BE2C (cell line): ENCODE results near the gene TMCO2.
A peak's percentile ranks its signal among the peaks of the same experiment; 100 is the strongest.

Experiments
- DNase-seq: peaks from one replicate; pipeline ENCODE4 v3.0.0-alpha.2; 2020
- H3K27me3 ChIP-seq: fragments of 250-450 bp; sonication (Bioruptor Pico); 2 replicates; pipeline ENCODE4 v1.5.1; 2020; ENCODE audit warnings: mild to moderate bottlenecking
- H3K36me3 ChIP-seq: fragments of 250-450 bp; sonication (Bioruptor Pico); 2 replicates; pipeline ENCODE4 v1.5.1; 2020; ENCODE audit warnings: mild to moderate bottlenecking
- H3K4me1 ChIP-seq: fragments of 250-450 bp; sonication (Bioruptor Pico); 2 replicates; pipeline ENCODE4 v1.5.1; 2020
- H3K4me3 ChIP-seq: 2 replicates; pipeline ENCODE4 v1.5.1; 2011; ENCODE audit warnings: low read depth, low read length
- H3K9me3 ChIP-seq: fragments of 250-450 bp; sonication (Bioruptor Pico); 2 replicates; pipeline ENCODE4 v1.5.1; 2020
- CTCF ChIP-seq: IDR thresholded peaks from 2 replicates; pipeline ENCODE4 v1.5.1; 2012; ENCODE audit warnings: mild to moderate bottlenecking, low read depth, low read length

TMCO2 gene

GRCh38 chr1:40252601-40253000 is 4.9 kb downstream of the TMCO2 start:
- Histone ChIP-seq H3K9me3 (no peaks in the 10 kb centered on the region), H3K27me3 (no peaks in the 10 kb centered on the region), H3K4me1 (no peaks in the 10 kb centered on the region), H3K4me3 (no peak overlapping the region), H3K36me3 (peaks cover 3% of the 10 kb centered on the region; the same call in 1 of the 2 replicates)
- DNase-seq: no peak
- no peak for TF ChIP-seq CTCF

GRCh38 chr1:40255231-40255630 is 7.5 kb downstream of the TMCO2 start:
- no peaks in the 10 kb centered on the region for H3K4me1 ChIP-seq
- H3K4me3 ChIP-seq: no peak overlapping the region
- no peak for TF ChIP-seq CTCF
- no peak for DNase-seq
- peaks cover 3% of the 10 kb centered on the region; the same call in 1 of the 2 replicates for H3K36me3 ChIP-seq
- no peaks in the 10 kb centered on the region for H3K9me3 ChIP-seq
- H3K27me3 ChIP-seq: no peaks in the 10 kb centered on the region

GRCh38 chr1:40256401-40257084 is 8.8 kb downstream of the TMCO2 start:
- DNase-seq: no peak
- Histone ChIP-seq H3K4me1 (no peaks in the 10 kb centered on the region), H3K27me3 (no peaks in the 10 kb centered on the region), H3K4me3 (peak overlapping the region; percentile 94), H3K36me3 (peaks cover 3% of the 10 kb centered on the region), H3K9me3 (no peaks in the 10 kb centered on the region)
- TF ChIP-seq CTCF: no peak

GRCh38 chr1:40257313-40257687 is 9.6 kb downstream of the TMCO2 start:
- peaks cover 3% of the 10 kb centered on the region for H3K36me3 ChIP-seq
- peak overlapping the region; percentile 94 for H3K4me3 ChIP-seq
- H3K27me3 ChIP-seq: no peaks in the 10 kb centered on the region
- no peak for DNase-seq
- no peak for TF ChIP-seq CTCF
- H3K4me1 ChIP-seq: no peaks in the 10 kb centered on the region
- H3K9me3 ChIP-seq: no peaks in the 10 kb centered on the region

- Histone ChIP-seq H3K27me3 (no peaks in the 10 kb centered on the region), H3K9me3 (no peaks in the 10 kb centered on the region), H3K4me3 (peak within 1 kb of the TSS; percentile 94), H3K4me1 (no peaks in the 10 kb centered on the region), H3K36me3 (peaks cover 3% of the 10 kb centered on the region)
- DNase-seq: peak; percentile 90
- no peak for TF ChIP-seq CTCF
Observed at GRCh38 chr1:40257688-40258444, 10.1 kb downstream of the TMCO2 start, which contains the start of gene ZMPSTE24. ZMPSTE24 (plus strand) TSS chr1:40258236; CDS start chr1:40258272, 36 bp downstream.

- no peaks in the 10 kb centered on the region for H3K27me3 ChIP-seq
- peaks cover 3% of the 10 kb centered on the region for H3K36me3 ChIP-seq
- no peak for TF ChIP-seq CTCF
- no peaks in the 10 kb centered on the region for H3K9me3 ChIP-seq
- H3K4me3 ChIP-seq: peak overlapping the region; percentile 92
- no peaks in the 10 kb centered on the region for H3K4me1 ChIP-seq
- no peak for DNase-seq
Observed at GRCh38 chr1:40258445-40258769, 10.7 kb downstream of the TMCO2 start.
